Measurements from ENCODE around the gene RAB23.

RAB23 gene

DNA sequence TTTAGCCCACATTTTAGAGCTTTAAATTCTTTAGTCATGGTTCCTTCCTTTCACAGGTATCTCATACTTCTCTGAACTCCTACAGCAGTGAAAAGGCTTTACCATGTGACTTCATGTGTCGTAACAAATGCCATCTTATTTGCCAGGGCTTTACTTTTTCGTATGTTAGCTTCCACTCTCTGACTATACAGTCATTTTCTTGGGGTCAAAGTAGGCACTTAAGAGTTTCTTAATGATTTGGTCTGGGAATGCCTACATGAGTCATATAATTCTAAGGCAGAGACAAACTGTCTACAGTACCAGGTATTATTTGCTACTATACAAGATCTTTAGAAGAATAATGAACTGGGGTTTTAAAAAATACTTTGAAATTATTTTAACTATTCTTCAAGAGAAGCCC lies 15.0 kb downstream of the RAB23 start:
- peak; percentile 88 for DNase-seq (ENCODE audit: low read depth)
- H3K4me3 ChIP-seq (ENCODE audit: low read length): no peak overlapping the region

GRCh38 chr6:57205550-57206328 lies 16.4 kb downstream of the RAB23 start:
- no peak for DNase-seq (ENCODE audit: low read depth)
- TF ChIP-seq, protein P1, sequence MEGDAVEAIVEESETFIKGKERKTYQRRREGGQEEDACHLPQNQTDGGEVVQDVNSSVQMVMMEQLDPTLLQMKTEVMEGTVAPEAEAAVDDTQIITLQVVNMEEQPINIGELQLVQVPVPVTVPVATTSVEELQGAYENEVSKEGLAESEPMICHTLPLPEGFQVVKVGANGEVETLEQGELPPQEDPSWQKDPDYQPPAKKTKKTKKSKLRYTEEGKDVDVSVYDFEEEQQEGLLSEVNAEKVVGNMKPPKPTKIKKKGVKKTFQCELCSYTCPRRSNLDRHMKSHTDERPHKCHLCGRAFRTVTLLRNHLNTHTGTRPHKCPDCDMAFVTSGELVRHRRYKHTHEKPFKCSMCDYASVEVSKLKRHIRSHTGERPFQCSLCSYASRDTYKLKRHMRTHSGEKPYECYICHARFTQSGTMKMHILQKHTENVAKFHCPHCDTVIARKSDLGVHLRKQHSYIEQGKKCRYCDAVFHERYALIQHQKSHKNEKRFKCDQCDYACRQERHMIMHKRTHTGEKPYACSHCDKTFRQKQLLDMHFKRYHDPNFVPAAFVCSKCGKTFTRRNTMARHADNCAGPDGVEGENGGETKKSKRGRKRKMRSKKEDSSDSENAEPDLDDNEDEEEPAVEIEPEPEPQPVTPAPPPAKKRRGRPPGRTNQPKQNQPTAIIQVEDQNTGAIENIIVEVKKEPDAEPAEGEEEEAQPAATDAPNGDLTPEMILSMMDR (conservative IDR thresholded peaks at IDR 0.05; ENCODE audit: low read depth, low read length): no peak
- H3K4me3 ChIP-seq (ENCODE audit: low read length): no peak overlapping the region

More for the DNA sequence above, 15.0 kb downstream of the RAB23 start:
- TF ChIP-seq, protein P1 (conservative IDR thresholded peaks at IDR 0.05; ENCODE audit: low read depth, low read length): no peak

GRCh38 chr6:57201718-57202117 lies 20.4 kb downstream of the RAB23 start:
- no peak for DNase-seq (ENCODE audit: low read depth)
- TF ChIP-seq, protein P1 (conservative IDR thresholded peaks at IDR 0.05; ENCODE audit: low read depth, low read length): no peak

DNA sequence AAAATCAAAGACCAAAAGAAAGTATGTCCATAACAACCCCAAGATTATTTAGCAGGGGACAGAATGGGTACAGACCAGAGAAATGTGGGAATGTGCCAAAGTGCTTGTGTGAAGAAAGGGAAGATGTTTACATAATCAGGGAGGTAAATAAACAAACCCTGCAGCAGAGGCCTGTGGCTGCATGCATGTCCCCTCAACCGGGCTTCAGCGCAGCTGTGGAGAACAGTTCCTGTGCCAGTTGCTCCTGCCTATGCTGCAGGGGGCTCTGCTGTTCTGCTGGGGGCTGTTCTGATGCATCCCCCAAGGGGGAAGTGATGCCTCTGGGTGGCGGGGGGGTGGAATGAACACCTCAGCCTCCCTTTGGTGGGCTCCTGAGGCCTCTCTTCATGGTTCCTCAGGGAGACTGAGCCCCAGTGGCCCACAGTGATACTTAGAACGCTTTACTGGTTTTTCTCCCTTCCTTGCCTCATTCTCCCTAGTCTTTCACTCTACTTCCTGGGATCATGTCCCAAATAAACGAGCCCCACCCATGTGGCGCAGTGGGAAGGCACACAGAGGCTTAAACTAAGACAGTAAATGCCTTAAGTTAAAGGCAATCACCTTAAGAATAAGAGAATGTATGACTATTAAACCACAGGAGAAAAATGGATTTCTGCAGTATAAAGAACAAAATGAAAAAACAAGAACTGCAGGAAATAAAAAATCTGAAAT lies 23.0 kb downstream of the RAB23 start:
- TF ChIP-seq, protein P1 (conservative IDR thresholded peaks at IDR 0.05; ENCODE audit: low read depth, low read length): no peak
- H3K4me3 ChIP-seq (ENCODE audit: low read length): no peak overlapping the region
- DNase-seq (ENCODE audit: low read depth): no peak

More at GRCh38 chr6:57201718-57202117, 20.4 kb downstream of the RAB23 start:
- no peak overlapping the region for H3K4me3 ChIP-seq (ENCODE audit: low read length)

GRCh38 chr6:57195457-57195856 lies 26.6 kb downstream of the RAB23 start:
- H3K4me3 ChIP-seq (ENCODE audit: low read length): no peak overlapping the region
- TF ChIP-seq, protein P1 (conservative IDR thresholded peaks at IDR 0.05; ENCODE audit: low read depth, low read length): no peak
- no peak for DNase-seq (ENCODE audit: low read depth)

GRCh38 chr6:57193177-57193576 lies 28.9 kb downstream of the RAB23 start:
- no peak overlapping the region for H3K4me3 ChIP-seq (ENCODE audit: low read length)
- TF ChIP-seq, protein P1 (conservative IDR thresholded peaks at IDR 0.05; ENCODE audit: low read depth, low read length): no peak
- no peak for DNase-seq (ENCODE audit: low read depth)

All from retinal pigment epithelial cell (primary cell).